GM12873 (cell line): ENCODE results near the gene SPOCD1.
A peak's percentile ranks its signal among the peaks of the same experiment; 100 is the strongest.

Source experiments
- TF ChIP-seq, protein P1 (sequence below): IDR thresholded peaks from 2 replicates; pipeline ENCODE4 v1.5.1; 2012; ENCODE audit warnings: low read depth, mild to moderate bottlenecking, moderate library complexity, low read length, control low read depth; ENCODE audit not compliant: insufficient read depth; ENCODE audit errors: missing control alignments

The SPOCD1 gene

DNA sequence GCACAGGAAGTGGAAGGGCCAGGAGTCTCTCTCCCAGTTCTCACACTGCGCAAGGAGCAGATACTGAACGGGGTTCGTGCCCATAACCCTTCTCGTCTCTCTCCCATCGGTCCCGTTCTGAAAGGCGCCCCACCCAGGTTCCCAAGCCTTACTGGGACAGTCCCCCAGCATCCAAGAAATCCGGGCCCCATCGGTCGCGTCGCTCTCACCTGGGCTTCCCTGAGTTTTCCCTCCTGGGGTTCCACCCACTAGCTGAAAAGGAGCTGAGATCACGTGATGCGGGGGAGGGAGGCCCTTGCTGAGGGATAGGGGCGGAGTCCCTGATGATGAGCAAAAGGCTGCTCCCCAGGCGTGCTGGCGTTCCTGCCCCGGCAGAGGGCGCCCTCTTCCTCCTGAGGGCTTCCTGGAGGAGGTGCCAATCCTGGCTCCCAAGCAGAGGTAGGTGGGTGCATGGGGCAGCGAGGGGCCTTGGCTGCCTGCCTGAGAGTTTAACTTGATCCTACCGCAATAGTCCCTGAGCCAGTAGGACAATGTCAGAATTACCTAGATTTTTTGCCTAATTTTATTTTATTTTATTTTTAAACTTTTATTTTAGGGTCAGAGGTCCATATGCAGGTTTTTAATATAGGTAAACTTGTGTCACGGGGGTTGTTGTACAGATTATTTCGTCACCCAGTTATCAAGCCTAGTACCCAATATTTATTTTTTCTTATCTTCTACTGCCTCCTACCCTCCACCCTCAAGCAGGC lies at the start of gene SPOCD1:
SPOCD1 (minus strand) TSS at position 271 of the 749 bp plus-strand sequence. CDS start 689 bp downstream, outside the sequence.
- TF ChIP-seq, protein P1, sequence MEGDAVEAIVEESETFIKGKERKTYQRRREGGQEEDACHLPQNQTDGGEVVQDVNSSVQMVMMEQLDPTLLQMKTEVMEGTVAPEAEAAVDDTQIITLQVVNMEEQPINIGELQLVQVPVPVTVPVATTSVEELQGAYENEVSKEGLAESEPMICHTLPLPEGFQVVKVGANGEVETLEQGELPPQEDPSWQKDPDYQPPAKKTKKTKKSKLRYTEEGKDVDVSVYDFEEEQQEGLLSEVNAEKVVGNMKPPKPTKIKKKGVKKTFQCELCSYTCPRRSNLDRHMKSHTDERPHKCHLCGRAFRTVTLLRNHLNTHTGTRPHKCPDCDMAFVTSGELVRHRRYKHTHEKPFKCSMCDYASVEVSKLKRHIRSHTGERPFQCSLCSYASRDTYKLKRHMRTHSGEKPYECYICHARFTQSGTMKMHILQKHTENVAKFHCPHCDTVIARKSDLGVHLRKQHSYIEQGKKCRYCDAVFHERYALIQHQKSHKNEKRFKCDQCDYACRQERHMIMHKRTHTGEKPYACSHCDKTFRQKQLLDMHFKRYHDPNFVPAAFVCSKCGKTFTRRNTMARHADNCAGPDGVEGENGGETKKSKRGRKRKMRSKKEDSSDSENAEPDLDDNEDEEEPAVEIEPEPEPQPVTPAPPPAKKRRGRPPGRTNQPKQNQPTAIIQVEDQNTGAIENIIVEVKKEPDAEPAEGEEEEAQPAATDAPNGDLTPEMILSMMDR = peak; percentile 91

DNA sequence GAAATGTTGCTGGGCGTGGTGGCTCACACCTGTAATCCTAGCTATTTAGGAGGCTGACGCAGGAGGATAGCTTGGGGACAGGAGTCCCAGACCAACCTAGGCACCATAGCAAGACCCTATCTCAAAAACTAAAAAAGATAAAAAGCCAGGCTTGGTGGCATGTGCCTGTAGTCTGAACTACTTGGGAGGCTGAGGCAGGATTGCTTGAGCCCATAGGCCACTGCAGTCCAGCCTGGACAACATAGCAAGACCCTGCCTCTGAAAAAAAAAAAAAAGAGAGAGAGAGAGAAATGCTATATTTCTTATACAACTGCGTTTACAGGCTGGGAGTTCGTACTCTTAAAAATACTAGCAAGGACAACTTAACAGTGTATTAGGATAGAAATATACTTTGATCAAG lies 46.2 kb upstream of the SPOCD1 start:
- TF ChIP-seq, protein P1 = no peak

DNA sequence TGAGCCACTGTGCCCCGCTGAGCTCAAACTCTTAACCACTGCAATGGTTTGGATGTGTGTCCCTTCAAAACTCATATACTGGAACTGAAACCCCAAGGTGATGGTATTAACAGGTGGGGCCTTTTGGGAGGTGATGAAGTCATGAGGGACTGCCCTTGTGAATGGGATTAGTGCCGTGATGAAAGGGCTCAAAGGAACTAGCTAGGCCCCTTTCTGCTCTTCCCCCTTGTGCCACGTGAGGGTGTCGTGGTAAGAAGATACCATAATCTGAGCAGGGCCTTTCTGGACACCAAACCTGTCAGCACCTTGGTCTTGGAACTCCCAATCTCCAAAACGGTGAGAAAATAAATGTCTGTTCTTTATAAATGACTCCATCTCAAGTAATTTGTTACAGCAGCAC lies 45.5 kb upstream of the SPOCD1 start:
- TF ChIP-seq, protein P1 = peak; percentile 63

DNA sequence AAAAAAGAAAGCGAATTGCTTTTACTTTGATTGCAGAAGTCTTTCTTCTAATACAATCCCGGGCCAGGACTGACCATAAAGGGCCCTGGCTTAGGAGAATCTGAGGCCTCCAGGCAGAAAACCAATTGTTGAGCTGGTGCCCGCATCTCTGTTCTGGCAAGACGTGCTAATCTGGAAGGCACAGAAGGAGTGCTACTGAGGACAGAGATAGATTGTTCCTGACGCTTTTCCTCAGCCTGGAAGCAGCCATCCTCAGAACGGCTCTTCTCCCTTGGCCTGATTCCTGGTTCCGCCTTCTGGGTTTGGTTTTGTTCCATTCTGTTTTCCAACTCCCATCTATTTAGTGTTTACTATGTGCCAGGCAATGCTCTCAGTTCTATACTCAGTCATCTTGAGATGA lies 44.8 kb upstream of the SPOCD1 start:
- TF ChIP-seq, protein P1 = no peak

DNA sequence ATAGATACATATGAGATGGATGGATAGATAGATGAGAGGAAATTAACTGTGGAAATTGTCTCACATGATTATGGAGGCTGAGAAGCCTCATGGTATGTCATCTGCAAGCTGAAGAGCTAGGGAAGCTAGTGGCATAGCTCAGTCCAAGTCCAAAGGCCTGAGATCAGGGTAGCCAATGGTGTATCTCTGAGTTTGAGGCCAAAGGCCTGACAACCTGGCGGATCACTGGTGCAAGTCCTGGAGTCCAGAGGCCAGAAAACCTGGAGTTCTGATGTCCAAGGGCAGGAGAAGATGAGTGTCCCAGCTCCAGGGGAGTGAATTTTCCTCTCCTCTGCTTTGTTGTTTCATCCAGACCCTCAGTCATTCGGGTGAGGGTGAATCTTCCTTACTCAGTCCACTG lies 43.9 kb upstream of the SPOCD1 start:
- TF ChIP-seq, protein P1 = no peak

DNA sequence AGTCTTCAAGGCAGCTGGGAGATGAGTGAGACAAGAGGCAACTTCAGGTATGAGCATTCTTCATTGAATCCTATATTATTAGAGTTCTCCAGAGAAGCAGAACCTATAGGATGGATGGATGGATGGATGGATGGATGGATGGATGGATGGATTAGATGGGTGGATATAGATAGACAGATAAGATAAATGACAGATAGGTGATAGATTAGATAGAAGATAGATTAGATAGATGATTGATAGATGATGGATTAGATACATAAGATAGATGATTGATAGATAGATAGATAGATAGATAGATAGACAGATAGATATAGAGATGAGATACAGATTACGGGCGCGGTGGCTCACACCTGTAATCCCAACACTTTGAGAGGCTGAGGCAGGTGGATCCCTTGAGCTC lies 43.2 kb upstream of the SPOCD1 start:
- TF ChIP-seq, protein P1 = no peak

DNA sequence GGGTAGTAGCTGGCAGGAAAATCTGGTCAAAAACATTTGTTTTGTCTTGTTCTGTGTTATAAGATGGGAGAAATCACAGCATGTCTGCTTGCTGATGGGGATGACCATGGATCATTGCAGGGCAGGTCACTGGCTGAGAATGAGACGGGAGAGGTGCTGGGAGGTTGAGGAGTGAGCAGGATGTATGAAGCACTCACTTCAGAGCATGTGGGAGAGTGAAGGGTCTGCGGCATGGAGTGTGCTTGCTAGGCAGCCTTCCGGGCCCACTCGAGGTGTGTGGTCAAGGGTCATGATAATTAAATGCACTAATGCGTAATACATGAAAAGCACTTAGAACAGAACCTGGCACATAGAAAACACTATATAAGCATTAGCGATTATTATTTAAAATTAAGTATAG lies 42.0 kb upstream of the SPOCD1 start:
- TF ChIP-seq, protein P1 = no peak
